ENCODE data around the gene SLC2A10.
"Not testable (repeated sequence)": the region's sequence is repeated elsewhere in the genome, so short reads cannot be mapped to it uniquely, and the experiment has no call there.

Gene SLC2A10

DNA sequence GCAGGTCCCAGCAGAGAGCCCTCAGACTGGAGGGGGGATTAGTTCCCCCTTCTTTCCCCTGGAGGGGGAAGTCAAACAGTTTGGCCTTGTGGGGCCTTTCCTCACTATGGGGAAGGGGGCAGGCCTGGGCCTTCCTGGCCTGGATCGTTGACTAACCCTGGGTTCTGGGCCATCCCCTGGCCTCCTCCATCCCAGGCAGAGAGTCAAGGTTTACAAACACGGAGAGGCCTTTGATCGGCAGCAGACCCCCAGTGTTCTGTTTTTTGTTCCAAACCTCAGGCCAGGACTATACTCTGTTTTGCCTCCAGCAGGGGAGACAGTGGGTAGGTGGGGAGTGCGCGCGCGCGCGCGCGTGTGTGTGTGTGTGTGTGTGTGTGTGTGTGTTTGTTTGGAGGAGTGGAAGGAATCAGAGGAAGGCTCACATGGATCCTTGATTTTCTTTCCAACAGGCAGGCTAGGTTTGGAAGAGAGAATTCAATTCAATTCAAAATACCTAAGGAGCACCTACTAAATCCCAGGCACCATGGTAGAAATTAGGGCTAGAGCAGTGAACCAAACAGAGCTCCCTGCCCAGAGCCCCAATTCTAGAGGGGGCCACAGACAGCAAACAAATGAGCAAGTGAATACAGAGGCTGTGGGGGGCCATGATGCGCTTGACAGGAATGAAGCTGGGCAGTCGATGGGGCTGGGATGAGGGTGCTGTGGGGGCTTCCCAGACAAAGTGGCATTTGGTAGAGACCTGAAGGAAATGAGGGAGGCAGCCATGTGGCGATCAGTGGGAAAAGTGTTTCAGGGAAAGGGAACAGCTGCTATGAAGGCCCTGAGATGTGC is 35.0 kb upstream of the SLC2A10 start:
- TF ChIP-seq CSDC2 (CRISPR knock-in tag; IDR thresholded peaks at IDR 0.05), result no peak
- no peak for ATAC-seq

DNA sequence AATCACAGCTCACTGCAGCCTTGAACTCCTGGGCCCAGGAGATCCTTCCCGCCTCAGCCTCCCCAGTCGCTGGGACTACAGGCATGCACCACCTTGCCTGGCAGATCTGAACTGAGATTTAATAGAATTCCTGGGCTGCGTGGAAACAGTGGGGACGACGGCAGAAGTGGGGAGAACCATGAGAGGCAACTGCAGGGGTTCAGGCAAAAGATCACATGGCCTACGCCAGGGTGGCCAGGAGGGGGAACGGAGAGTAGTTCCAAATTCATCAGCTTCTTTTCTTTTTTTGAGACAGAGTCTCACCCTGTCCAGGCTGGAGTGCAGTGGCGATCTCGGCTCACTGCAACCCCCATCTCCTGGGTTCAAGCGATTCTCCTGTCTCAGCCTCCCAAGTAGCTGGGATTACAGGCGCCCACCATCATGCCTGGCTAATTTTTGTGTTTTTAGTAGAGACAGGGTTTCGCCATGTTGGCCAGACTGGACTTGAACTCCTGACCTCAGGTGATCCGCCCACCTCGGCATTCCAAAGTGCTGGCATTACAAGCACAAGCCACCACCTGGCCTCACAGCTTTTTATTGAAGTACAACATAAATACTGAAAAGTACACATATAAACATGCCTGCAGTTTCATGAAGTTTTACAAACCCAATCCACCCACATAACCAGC is 32.7 kb upstream of the SLC2A10 start:
- not testable (repeated sequence) for ATAC-seq

DNA sequence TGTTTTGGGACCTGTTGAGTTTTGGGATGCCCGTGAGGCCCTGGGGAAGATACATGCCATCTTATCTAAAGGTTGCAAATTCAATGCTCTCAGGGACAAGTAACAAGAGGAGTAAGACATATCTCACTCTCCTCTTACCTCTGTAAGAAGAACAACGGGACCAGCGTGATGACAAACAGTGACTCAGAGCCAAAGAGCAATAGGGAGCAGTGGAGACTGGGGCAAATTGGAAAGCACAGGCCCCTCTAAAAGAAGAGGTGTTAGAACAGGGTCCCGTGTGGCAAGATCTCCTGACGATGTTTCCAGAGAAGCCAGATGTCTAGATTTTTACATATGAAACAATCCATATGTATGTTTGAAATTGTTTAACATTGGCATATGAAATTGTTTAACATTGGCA is 31.8 kb upstream of the SLC2A10 start:
- ATAC-seq, result no peak
- TF ChIP-seq, protein P1, sequence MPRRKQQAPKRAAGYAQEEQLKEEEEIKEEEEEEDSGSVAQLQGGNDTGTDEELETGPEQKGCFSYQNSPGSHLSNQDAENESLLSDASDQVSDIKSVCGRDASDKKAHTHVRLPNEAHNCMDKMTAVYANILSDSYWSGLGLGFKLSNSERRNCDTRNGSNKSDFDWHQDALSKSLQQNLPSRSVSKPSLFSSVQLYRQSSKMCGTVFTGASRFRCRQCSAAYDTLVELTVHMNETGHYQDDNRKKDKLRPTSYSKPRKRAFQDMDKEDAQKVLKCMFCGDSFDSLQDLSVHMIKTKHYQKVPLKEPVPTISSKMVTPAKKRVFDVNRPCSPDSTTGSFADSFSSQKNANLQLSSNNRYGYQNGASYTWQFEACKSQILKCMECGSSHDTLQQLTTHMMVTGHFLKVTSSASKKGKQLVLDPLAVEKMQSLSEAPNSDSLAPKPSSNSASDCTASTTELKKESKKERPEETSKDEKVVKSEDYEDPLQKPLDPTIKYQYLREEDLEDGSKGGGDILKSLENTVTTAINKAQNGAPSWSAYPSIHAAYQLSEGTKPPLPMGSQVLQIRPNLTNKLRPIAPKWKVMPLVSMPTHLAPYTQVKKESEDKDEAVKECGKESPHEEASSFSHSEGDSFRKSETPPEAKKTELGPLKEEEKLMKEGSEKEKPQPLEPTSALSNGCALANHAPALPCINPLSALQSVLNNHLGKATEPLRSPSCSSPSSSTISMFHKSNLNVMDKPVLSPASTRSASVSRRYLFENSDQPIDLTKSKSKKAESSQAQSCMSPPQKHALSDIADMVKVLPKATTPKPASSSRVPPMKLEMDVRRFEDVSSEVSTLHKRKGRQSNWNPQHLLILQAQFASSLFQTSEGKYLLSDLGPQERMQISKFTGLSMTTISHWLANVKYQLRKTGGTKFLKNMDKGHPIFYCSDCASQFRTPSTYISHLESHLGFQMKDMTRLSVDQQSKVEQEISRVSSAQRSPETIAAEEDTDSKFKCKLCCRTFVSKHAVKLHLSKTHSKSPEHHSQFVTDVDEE (CRISPR knock-in tag; IDR thresholded peaks at IDR 0.05), result no peak
- TF ChIP-seq OSR1 (CRISPR knock-in tag; IDR thresholded peaks at IDR 0.05) (no peak), SNAI2 (CRISPR knock-in tag; IDR thresholded peaks at IDR 0.05) (no peak), CSDC2 (CRISPR knock-in tag; IDR thresholded peaks at IDR 0.05) (no peak), TCF4 (CRISPR knock-in tag; IDR thresholded peaks at IDR 0.05; ENCODE audit: borderline replicate concordance) (no peak), ZNF8 (CRISPR knock-in tag; IDR thresholded peaks at IDR 0.05) (no peak), ISL1 (CRISPR knock-in tag; IDR thresholded peaks at IDR 0.05) (no peak), GLIS3 (CRISPR knock-in tag; IDR thresholded peaks at IDR 0.05) (no peak), ARNTL (CRISPR knock-in tag; IDR thresholded peaks at IDR 0.05; ENCODE audit: borderline replicate concordance, low read depth) (no peak), ZFP30 (CRISPR knock-in tag; IDR thresholded peaks at IDR 0.05) (no peak), RARB (CRISPR knock-in tag; IDR thresholded peaks at IDR 0.05) (no peak), ZNF565 (CRISPR knock-in tag; conservative IDR thresholded peaks at IDR 0.05; ENCODE audit: low read depth) (no peak), ZNF70 (CRISPR knock-in tag; IDR thresholded peaks at IDR 0.05) (no peak), PPARA (CRISPR knock-in tag; IDR thresholded peaks at IDR 0.05; ENCODE audit: borderline replicate concordance) (no peak), ZC3H10 (CRISPR knock-in tag; IDR thresholded peaks at IDR 0.05) (no peak)
- TF ChIP-seq, protein P2, sequence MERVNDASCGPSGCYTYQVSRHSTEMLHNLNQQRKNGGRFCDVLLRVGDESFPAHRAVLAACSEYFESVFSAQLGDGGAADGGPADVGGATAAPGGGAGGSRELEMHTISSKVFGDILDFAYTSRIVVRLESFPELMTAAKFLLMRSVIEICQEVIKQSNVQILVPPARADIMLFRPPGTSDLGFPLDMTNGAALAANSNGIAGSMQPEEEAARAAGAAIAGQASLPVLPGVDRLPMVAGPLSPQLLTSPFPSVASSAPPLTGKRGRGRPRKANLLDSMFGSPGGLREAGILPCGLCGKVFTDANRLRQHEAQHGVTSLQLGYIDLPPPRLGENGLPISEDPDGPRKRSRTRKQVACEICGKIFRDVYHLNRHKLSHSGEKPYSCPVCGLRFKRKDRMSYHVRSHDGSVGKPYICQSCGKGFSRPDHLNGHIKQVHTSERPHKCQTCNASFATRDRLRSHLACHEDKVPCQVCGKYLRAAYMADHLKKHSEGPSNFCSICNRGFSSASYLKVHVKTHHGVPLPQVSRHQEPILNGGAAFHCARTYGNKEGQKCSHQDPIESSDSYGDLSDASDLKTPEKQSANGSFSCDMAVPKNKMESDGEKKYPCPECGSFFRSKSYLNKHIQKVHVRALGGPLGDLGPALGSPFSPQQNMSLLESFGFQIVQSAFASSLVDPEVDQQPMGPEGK (CRISPR knock-in tag; IDR thresholded peaks at IDR 0.05; ENCODE audit: borderline replicate concordance), result no peak
- TF ChIP-seq, protein P3, sequence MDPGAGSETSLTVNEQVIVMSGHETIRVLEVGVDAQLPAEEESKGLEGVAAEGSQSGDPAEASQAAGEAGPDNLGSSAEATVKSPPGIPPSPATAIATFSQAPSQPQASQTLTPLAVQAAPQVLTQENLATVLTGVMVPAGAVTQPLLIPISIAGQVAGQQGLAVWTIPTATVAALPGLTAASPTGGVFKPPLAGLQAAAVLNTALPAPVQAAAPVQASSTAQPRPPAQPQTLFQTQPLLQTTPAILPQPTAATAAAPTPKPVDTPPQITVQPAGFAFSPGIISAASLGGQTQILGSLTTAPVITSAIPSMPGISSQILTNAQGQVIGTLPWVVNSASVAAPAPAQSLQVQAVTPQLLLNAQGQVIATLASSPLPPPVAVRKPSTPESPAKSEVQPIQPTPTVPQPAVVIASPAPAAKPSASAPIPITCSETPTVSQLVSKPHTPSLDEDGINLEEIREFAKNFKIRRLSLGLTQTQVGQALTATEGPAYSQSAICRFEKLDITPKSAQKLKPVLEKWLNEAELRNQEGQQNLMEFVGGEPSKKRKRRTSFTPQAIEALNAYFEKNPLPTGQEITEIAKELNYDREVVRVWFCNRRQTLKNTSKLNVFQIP (CRISPR knock-in tag; IDR thresholded peaks at IDR 0.05; ENCODE audit: borderline replicate concordance, low read depth), result no peak
- TF ChIP-seq, protein P4, sequence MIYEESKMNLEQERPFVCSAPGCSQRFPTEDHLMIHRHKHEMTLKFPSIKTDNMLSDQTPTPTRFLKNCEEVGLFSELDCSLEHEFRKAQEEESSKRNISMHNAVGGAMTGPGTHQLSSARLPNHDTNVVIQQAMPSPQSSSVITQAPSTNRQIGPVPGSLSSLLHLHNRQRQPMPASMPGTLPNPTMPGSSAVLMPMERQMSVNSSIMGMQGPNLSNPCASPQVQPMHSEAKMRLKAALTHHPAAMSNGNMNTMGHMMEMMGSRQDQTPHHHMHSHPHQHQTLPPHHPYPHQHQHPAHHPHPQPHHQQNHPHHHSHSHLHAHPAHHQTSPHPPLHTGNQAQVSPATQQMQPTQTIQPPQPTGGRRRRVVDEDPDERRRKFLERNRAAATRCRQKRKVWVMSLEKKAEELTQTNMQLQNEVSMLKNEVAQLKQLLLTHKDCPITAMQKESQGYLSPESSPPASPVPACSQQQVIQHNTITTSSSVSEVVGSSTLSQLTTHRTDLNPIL (CRISPR knock-in tag; IDR thresholded peaks at IDR 0.05; ENCODE audit: low read depth), result no peak
- TF ChIP-seq, protein P5, sequence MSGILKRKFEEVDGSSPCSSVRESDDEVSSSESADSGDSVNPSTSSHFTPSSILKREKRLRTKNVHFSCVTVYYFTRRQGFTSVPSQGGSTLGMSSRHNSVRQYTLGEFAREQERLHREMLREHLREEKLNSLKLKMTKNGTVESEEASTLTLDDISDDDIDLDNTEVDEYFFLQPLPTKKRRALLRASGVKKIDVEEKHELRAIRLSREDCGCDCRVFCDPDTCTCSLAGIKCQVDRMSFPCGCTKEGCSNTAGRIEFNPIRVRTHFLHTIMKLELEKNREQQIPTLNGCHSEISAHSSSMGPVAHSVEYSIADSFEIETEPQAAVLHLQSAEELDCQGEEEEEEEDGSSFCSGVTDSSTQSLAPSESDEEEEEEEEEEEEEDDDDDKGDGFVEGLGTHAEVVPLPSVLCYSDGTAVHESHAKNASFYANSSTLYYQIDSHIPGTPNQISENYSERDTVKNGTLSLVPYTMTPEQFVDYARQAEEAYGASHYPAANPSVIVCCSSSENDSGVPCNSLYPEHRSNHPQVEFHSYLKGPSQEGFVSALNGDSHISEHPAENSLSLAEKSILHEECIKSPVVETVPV (CRISPR knock-in tag; IDR thresholded peaks at IDR 0.05), result no peak

Data from SK-N-SH treated with all-trans-retinoic acid at 6 μM for 48 hours (cell line).